Transverse colon (tissue), 4 donors: ENCODE results near the gene TFEB.

Source experiments
- CTCF ChIP-seq, 5 experiments: fragments of 200-600 bp in 3 of 5; fragments of 450-650 bp in 2 of 5; sonication (generic) in 3 of 5; IDR thresholded peaks; 1 replicate in 2 of 5; 2 replicates in 3 of 5; pipeline ENCODE4 v1.5.1; 2016 to 2017; ENCODE audit warnings: antibody characterized with exemption in 5 of 5, inconsistent platforms in 3 of 5, mild to moderate bottlenecking in 2 of 5, moderate library complexity in 1 of 5
- POLR2A ChIP-seq: fragments of 450-650 bp; IDR thresholded peaks from one replicate; pipeline ENCODE4 v1.6.1; 2016; ENCODE audit warnings: antibody characterized with exemption, mild to moderate bottlenecking, moderate library complexity
- POLR2AphosphoS5 ChIP-seq, 3 donors: sonication (generic); formaldehyde crosslinking; IDR thresholded peaks; one replicate each; pipeline ENCODE4 v1.6.1; 2016; ENCODE audit warnings: antibody characterized with exemption in 3 of 3

DNA sequence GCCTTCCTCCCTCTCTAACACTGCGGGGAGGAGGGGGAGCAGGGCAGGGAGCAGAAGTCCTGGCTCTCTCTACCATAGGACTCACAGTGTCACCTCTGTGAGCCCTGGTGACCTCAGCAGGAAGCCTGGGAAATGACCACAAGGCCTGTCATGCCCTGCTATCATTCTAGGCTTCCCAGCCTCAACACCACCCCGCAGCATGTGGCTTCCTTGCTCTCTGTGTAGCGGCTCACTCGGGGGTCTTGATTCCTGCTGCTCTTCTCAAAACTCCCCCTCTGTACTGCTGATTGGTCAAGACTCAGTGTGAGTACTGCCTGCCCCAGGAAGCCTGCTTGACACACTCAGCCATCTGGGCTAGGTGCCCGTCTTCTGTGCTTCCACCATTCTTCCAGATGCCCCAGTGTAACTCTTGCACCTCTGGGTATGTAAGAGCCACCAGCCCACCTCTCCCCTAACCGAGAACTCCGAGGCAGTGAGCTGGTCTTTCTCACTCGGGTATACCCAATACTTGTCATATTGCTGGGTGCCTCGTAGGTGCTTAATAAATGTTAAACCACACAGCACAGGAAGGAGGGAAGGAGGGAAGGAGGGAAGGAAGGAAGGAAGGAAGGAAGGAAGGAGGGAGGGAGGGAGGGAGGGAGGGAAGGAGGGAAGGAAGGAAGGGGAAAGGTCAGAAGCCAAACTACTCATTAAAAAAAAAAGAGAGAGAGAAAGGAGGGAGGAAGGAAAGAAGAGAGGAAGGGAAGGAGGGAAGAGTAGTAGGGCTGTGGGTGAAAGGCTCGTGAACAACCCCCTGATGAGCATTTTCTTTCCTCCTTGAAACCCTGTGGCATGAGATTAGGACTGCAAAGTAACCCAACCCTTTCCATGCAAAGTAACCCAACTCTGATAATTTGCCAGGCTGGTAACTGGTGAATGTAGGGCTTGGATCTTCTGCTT is 92.2 kb downstream of the TFEB start:
- TF ChIP-seq CTCF (IDR thresholded peaks at IDR 0.05) (no peak), POLR2AphosphoS5 (IDR thresholded peaks at IDR 0.05) (no peak), POLR2A (no peak)
